ENCODE data around the gene COX4I2.
"Not testable (repeated sequence)": the region's sequence is repeated elsewhere in the genome, so short reads cannot be mapped to it uniquely, and the experiment has no call there.

The COX4I2 gene

DNA sequence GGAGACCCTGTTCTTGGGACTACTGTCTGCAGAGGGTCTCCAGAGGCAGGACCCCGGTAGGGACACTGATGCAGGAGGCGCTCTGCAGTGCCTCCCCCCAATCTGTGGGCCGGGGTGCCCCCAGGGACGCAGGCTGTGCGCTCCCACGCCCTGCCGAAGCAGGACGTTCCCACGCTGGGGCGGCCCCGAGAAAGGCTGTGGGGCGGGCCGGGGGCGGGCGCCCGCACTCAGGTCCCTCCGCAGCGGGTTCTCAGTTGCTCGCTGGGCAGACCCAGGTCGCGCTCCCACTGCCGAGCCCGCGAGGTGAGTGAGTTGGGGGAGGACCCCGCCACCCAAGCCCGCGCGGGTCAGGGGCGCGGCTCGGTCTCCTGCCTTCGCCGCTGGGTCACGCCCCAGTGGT lies at the start of gene COX4I2:
COX4I2 (plus strand) TSS at position 253 of the 400 bp plus-strand sequence. CDS start 1,106 bp downstream, outside the sequence.
- no peaks in the 10 kb centered on the region for H3K36me3 ChIP-seq (replicated peaks)
- no peaks in the 10 kb centered on the region for H3K9me3 ChIP-seq
- DNase-seq (ENCODE audit: low spot score in 2 of 2) = no peak
- H3K4me3 ChIP-seq = no peak within 1 kb of the TSS
- in situ Hi-C loops (cut with MboI; ENCODE audit: low sequenced_read_pairs) = no loop called here
- no peaks in the 10 kb centered on the region for H3K27me3 ChIP-seq (ENCODE audit: low read depth)
- no peaks in the 10 kb centered on the region for H3K4me1 ChIP-seq

DNA sequence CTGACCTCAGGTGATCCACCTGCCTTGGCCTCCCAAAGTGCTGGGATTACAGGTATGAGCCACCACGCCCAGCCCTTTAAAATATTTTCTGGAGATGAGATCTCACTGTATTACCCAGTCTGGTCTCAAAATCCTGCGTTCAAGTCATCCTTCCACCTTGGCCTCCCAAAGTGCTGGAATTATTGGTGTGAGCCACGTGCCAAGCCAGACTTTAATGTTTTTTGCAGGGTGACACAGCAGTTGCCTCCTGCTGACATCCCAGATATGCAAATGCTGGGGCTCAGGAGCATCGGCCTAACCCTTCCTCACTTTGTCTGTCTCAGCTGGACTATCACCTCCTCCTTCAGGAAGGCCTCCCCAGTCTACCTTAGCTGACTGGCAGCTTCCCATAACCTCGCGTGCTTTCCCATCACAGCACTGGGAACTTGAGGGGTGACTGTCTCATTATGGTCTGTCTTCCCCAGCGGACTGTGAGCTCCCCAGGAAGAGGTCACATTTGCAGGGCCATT lies 46.9 kb upstream of the COX4I2 start:
- DNase-seq (ENCODE audit: low spot score in 2 of 2) = no peak
- no peak overlapping the region for H3K4me3 ChIP-seq
- peaks cover 35% of the 10 kb centered on the region for H3K4me1 ChIP-seq
- no peaks in the 10 kb centered on the region for H3K9me3 ChIP-seq
- no peaks in the 10 kb centered on the region for H3K36me3 ChIP-seq (replicated peaks)
- in situ Hi-C loops (cut with MboI; ENCODE audit: low sequenced_read_pairs) = no loop called here
- no peaks in the 10 kb centered on the region for H3K27me3 ChIP-seq (ENCODE audit: low read depth)

DNA sequence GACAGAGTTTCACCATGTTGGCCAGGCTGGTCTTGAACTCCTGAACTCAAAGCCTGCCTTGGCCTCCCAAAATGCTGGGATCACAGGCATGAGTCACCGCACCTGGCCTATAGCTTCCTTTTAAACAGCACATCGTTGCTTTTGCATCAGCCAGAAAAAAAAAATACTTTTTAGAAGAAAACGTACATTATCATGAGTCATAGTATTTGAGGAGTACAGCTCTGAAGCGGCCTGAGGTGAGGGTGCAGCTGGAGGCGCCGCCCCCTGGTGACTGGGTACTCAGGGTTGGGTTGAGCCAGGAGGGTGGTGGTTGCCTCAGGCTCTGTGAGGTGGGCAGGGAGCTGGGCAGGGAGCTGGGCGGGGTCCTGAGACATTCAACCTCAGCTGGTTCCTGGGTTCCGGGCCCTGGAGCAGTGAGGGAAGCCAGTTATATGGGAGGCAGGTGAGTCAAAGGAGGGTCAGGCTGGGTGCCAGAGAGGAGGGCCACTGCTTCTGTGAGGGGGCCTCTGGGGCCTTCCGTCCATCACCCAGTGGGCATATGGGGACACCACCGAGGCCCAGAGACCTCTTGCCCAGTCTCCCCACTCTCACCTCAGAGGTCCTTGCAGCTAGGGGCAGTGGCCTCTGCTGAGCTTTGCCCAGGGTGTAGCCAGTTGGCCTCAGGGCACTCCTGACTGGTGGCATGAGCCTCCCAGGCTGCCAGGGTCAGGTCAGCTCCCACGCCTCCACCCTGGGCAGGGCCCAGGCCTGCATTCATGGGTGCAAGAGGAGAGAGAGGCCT lies 44.3 kb upstream of the COX4I2 start:
- H3K27me3 ChIP-seq (ENCODE audit: low read depth) = no peaks in the 10 kb centered on the region
- in situ Hi-C loops (cut with MboI; ENCODE audit: low sequenced_read_pairs) = no loop called here
- peaks cover 40% of the 10 kb centered on the region for H3K4me1 ChIP-seq
- no peak for DNase-seq (ENCODE audit: low spot score in 2 of 2)
- H3K36me3 ChIP-seq (replicated peaks) = no peaks in the 10 kb centered on the region
- no peaks in the 10 kb centered on the region for H3K9me3 ChIP-seq
- no peak overlapping the region for H3K4me3 ChIP-seq

DNA sequence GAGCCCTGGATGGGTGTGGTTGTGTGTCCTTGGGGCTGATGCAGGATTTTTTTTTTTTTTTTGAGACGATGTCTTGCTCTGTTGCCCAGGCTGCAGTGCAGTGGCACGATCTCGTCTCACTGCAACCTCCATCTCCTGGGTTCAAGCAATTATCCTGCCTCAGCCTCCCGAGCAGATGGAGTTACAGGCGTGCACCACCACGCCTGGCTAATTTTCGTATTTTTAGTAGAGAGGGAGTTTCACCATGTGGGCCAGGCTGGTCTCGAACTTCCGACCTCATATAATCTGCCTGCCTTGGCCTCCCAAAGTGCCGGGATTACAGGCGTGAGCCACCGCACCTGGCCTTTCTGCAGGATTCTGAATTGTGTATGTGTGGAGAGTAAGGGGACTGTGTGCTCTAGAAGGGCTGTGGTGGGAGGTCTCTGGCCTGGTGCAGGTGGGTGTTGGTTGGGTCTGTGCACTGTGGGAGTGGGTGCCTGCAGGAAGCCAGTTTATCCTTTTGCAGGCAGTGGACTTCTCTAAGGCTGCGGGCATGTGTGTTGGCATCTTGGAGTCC lies 43.6 kb upstream of the COX4I2 start:
- H3K4me1 ChIP-seq = peaks cover 33% of the 10 kb centered on the region
- in situ Hi-C loops (cut with MboI; ENCODE audit: low sequenced_read_pairs) = no loop called here
- DNase-seq (ENCODE audit: low spot score in 2 of 2) = no peak
- no peak overlapping the region for H3K4me3 ChIP-seq
- no peaks in the 10 kb centered on the region for H3K9me3 ChIP-seq
- no peaks in the 10 kb centered on the region for H3K27me3 ChIP-seq (ENCODE audit: low read depth)
- no peaks in the 10 kb centered on the region for H3K36me3 ChIP-seq (replicated peaks)

DNA sequence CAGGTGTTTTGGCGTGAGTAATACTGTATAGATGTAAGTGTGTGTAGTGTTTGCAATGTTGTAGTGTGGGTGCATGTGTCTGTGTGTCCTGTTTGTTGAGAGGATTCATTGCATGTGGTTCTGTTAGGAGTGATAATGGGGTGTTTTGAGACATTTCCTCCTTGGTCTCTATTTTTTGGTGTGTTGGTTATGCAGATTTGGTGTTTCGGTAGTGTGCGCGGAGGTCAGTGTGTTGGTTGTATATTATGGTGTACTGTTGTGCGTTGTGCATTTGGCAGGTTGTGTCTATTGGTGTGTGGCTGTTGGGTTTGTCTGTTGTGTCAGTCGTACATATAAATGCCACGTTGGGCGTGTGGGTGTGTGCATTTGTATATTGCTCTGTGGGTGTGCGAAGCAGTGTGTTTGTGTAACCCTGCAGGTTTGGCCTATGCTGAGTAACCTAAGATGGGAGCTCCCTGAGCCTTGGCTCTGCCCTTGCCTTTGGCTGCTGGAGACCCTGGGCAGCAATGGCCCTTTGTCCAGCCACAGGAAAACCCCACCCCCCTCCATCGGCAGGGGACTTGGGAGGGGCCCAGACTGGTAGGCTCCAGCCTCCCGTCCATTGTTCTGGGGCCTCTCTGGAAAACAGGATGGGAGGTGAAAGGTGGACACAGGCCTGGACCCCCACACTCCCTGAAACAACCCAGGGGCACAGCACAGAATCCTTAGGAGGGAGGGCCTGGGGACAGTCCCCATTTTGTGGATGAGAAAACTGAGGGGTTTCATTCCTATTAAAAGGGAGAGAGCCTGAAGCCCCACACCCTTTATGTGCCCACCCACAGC lies 42.9 kb upstream of the COX4I2 start:
- H3K27me3 ChIP-seq (ENCODE audit: low read depth) = no peaks in the 10 kb centered on the region
- in situ Hi-C loops (cut with MboI; ENCODE audit: low sequenced_read_pairs) = no loop called here
- no peaks in the 10 kb centered on the region for H3K9me3 ChIP-seq
- H3K4me1 ChIP-seq = peaks cover 33% of the 10 kb centered on the region
- no peak overlapping the region for H3K4me3 ChIP-seq
- peak in 1 of 2 experiments; percentile 73 for DNase-seq (ENCODE audit: low spot score in 2 of 2)
- no peaks in the 10 kb centered on the region for H3K36me3 ChIP-seq (replicated peaks)

DNA sequence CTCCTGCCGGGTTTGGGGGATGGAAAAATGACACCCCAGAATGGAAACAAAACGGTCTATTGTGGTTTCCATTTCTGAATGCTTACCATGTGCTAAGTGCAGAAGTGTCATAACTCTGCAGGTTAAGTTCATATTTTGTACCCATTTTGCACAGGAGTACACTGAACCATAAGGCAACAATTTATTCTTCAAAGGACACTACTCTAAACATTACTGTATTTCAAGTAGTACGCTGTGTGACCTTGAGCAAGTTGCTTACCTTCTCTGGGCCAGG lies 42.4 kb upstream of the COX4I2 start:
- no peaks in the 10 kb centered on the region for H3K36me3 ChIP-seq (replicated peaks)
- no peak overlapping the region for H3K4me3 ChIP-seq
- peaks cover 33% of the 10 kb centered on the region for H3K4me1 ChIP-seq
- DNase-seq (ENCODE audit: low spot score in 2 of 2) = no peak
- no peaks in the 10 kb centered on the region for H3K27me3 ChIP-seq (ENCODE audit: low read depth)
- no peaks in the 10 kb centered on the region for H3K9me3 ChIP-seq
- in situ Hi-C loops (cut with MboI; ENCODE audit: low sequenced_read_pairs) = no loop called here

DNA sequence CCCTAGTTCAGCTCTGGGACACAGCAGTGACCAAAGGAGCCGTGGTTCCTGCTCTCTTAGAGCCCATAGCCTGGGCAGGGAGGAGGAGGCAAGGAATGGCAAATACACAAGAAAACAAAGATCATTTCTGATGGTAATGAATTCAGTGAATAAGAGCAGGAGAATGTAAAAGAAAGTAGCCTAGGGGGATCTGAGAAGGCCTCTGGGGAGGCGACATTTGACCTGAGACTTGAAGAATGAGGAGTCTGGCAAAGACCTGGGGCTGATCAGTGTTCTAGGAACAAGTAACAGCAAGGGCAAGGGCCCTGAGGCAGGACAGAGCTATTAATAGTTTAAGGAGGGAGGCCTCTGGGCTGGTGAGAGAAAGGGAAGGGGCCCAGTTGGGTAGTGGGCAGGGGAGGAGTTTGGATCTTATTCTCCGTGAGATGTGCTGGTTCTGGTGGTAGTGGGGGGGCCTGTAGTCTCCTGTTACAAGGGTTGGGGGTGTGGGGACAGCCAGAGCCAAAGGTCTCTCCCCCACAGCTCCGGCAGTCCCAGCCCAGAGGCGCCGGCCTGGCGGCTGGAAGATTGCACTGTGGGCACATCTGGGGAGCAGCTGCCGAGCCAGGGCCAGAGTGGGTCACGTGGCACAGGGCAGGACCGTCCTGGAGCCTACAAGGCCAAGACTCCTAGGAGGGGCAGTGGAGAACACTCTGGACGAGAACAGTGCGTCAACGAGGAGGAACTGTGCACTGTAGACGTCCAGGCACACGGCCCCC lies 41.9 kb upstream of the COX4I2 start:
- peak; percentile 97 for DNase-seq (ENCODE audit: low spot score in 2 of 2)
- no peaks in the 10 kb centered on the region for H3K9me3 ChIP-seq
- H3K4me1 ChIP-seq = peaks cover 33% of the 10 kb centered on the region
- in situ Hi-C loops (cut with MboI; ENCODE audit: low sequenced_read_pairs) = no loop called here
- H3K27me3 ChIP-seq (ENCODE audit: low read depth) = no peaks in the 10 kb centered on the region
- H3K36me3 ChIP-seq (replicated peaks) = no peaks in the 10 kb centered on the region
- no peak overlapping the region for H3K4me3 ChIP-seq

DNA sequence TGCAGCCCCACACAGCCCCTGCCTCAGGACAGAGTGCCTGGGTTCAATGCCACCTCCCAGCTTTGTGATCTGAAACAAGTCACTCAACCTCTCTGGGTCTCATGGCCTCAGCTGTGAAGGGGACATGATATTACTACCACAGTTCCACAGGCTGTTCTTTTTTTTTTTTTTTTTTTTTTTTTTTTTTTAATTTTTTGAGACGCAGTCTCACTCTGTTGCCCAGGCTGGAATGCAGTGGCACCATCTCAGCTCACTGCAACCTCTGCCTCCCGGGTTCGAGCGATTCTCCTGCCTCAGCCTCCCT lies 41.3 kb upstream of the COX4I2 start:
- H3K27me3 ChIP-seq (ENCODE audit: low read depth); in situ Hi-C loops (cut with MboI; ENCODE audit: low sequenced_read_pairs); DNase-seq (ENCODE audit: low spot score in 2 of 2); H3K9me3 ChIP-seq; H3K36me3 ChIP-seq (replicated peaks); H3K4me3 ChIP-seq: not testable (repeated sequence)
- H3K4me1 ChIP-seq = peaks cover 27% of the 10 kb centered on the region

DNA sequence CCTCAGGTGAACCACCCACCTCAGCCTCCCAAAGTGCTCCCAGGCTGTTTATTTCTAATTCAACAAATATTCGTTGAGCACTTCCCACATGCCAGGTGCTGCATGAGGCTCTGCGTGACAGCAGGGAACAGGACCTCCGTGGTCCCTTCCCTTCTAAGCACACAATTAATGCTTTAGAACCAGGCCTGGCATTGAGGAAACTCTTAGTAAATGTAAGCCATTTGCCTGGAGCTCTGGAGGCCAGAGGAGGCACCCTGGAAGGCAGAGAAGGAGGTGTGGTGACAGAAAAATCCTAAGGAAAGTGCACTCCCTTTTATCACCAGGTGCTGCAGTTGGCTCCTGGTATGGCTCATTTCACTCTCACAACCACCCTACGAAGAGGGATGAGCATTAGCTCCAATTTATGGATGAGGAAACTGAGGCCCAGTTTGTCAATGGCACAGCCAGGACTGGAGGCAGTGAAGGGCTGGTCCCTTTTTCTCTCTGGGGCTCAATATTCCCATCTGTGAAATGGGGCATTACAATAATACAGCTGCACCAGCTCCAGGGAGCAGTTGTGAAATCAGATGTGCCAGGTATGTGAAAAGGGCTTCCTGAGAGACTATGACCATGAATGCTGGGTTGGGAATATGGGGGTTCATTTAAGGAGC lies 40.8 kb upstream of the COX4I2 start:
- in situ Hi-C loops (cut with MboI; ENCODE audit: low sequenced_read_pairs) = no loop called here
- H3K9me3 ChIP-seq = no peaks in the 10 kb centered on the region

DNA sequence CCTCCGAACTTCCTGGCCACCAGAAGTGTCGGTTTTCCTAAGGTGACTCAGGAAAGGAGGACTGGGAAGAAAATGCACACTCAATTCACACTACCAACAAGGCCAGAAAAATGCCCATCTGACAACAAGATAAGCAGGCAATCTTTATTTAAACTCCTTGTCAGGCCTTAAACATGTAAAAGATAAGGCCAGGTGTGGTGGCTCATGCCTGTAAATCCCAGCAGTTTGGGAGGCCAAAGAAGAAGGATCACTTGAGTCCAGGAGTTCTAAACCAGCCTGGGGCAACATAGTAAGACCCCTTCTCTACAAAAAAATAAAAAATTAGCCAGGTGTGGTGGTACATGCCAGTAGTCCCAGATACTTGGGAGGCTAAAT lies 40.2 kb upstream of the COX4I2 start:
- H3K9me3 ChIP-seq = no peaks in the 10 kb centered on the region
- no peak overlapping the region for H3K4me3 ChIP-seq
- H3K27me3 ChIP-seq (ENCODE audit: low read depth) = no peaks in the 10 kb centered on the region
- no peaks in the 10 kb centered on the region for H3K36me3 ChIP-seq (replicated peaks)
- H3K4me1 ChIP-seq = peaks cover 26% of the 10 kb centered on the region
- in situ Hi-C loops (cut with MboI; ENCODE audit: low sequenced_read_pairs) = no loop called here
- DNase-seq (ENCODE audit: low spot score in 2 of 2) = no peak

More for the DNA sequence above, 40.8 kb upstream of the COX4I2 start:
- H3K27me3 ChIP-seq (ENCODE audit: low read depth) = no peaks in the 10 kb centered on the region
- peaks cover 23% of the 10 kb centered on the region for H3K4me1 ChIP-seq
- no peak overlapping the region for H3K4me3 ChIP-seq
- DNase-seq (ENCODE audit: low spot score in 2 of 2) = no peak
- no peaks in the 10 kb centered on the region for H3K36me3 ChIP-seq (replicated peaks)

DNA sequence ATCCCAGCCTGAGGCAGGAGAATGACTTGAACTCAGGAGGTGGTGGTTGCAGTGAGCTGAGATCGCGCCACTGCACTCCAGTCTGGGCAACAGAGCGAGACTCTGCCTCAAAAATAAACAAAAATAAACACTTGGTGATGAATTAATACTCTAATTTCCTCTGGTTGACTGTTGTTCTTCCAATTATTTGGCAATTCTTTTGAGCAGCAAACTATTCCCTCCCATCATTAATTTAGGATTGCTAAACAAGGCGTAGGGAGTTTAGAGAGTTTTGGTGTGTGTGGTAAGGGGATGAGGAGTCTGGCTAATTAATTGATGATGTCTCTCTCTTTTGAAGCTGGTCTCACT lies 35.3 kb upstream of the COX4I2 start:
- Histone ChIP-seq H3K9me3 (no peaks in the 10 kb centered on the region), H3K4me3 (no peak overlapping the region), H3K27me3 (ENCODE audit: low read depth) (no peaks in the 10 kb centered on the region), H3K4me1 (peaks cover 19% of the 10 kb centered on the region), H3K36me3 (replicated peaks) (peaks cover 14% of the 10 kb centered on the region)
- in situ Hi-C loops (cut with MboI; ENCODE audit: low sequenced_read_pairs) = no loop called here
- no peak for DNase-seq (ENCODE audit: low spot score in 2 of 2)

DNA sequence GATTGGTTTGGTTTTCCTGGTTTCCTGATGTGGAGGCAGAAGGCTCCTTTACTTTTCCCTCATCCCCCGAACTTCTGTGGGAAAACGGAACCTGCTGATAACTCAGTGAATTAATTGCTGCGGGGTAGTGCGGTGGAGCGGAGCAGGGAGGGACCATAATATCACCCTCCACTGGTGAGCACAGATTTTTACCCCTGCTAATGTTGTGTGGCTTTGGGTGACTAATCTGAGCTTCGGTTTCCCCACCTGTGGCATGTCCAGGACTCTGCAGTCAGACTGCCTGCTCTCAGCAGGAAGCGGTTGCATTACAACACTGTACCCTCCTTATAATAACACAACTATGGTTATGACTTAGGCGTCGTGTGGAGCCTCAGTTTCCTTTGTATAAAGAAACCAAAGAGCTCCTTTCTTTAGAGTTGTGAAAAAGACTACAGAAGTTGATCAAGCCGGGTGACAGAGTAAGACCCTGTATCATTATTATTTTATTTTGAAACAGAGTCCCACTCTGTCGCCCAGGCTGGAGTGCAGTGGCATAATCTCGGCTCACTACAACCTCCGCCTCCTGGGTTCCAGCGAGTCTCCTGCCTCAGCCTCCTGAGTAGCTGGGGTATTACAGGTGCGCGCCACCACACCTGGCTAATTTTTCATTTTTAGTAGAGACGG lies 34.8 kb upstream of the COX4I2 start:
- peaks cover 14% of the 10 kb centered on the region for H3K36me3 ChIP-seq (replicated peaks)
- H3K27me3 ChIP-seq (ENCODE audit: low read depth) = no peaks in the 10 kb centered on the region
- DNase-seq (ENCODE audit: low spot score in 2 of 2) = no peak
- in situ Hi-C loops (cut with MboI; ENCODE audit: low sequenced_read_pairs) = no loop called here
- H3K9me3 ChIP-seq = no peaks in the 10 kb centered on the region
- no peak overlapping the region for H3K4me3 ChIP-seq
- peaks cover 24% of the 10 kb centered on the region for H3K4me1 ChIP-seq

Measured in HAP-1 (cell line).